ENCODE measurements around the gene CDCA7.

DNA sequence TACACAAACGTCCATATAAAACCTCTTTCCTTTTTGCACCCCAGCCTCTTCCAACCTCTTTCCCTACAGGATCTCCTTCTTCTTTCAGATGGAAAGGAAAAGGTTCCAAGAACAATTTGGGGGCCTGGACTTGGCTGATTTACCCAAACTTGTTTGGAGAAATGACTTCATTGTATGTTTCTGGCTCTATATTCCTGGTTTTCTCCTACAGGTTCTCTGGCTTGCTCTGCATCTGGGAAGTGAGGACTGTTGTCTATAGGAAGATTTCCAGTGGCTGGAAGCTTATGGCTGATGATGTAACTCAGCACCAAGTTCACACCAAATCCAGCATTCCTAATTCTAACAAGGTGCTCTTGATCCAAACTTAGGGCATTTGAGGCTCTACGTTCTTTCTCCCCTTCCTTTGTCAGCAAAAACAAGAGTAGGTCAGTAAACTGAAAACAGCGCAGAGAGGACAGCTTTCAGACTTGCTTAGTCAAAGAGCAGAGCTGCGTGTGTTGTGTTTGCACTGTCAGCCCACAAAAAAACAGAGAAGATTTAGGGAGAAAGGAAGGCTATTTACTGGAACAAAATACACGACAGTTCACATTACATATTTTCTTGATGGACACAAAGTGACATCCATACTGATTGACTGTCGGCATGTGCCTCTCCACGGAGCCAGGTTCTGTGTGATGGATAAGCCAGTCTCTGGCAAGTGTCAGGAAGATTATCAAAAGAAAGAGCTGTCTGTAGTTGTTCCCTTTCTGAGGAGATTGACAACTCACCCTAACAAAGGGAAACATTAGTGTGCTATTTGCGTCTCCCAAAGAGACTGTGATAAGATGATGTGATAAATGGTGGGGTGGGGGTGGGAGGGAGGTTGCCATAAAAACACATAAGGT lies 39.7 kb downstream of the CDCA7 start:
- TF ChIP-seq, protein P1, sequence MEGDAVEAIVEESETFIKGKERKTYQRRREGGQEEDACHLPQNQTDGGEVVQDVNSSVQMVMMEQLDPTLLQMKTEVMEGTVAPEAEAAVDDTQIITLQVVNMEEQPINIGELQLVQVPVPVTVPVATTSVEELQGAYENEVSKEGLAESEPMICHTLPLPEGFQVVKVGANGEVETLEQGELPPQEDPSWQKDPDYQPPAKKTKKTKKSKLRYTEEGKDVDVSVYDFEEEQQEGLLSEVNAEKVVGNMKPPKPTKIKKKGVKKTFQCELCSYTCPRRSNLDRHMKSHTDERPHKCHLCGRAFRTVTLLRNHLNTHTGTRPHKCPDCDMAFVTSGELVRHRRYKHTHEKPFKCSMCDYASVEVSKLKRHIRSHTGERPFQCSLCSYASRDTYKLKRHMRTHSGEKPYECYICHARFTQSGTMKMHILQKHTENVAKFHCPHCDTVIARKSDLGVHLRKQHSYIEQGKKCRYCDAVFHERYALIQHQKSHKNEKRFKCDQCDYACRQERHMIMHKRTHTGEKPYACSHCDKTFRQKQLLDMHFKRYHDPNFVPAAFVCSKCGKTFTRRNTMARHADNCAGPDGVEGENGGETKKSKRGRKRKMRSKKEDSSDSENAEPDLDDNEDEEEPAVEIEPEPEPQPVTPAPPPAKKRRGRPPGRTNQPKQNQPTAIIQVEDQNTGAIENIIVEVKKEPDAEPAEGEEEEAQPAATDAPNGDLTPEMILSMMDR (IDR thresholded peaks at IDR 0.05): no peak
- TF ChIP-seq POLR2A (IDR thresholded peaks at IDR 0.05): no peak
